Pancreas (tissue), 10 donors: ENCODE data around the gene MT1F. TPM values are rescaled to one million over a fixed set of nuclear protein-coding genes. Genes with fewer than 3 reads are reported as not detected.
A peak's percentile ranks its signal among the peaks of the same experiment; 100 is the strongest.

ENCODE experiments used
- ATAC-seq, 4 donors: fragments of 200-7000 bp; cut with Tn5 transposase; one replicate each; pipeline versions ENCODE4 v1.8.0 to v1.9.1; 2020; ENCODE audit warnings: mild to moderate bottlenecking in 4 of 4, moderate library complexity in 4 of 4
- DNase-seq, 6 donors: peaks; one replicate each; pipeline ENCODE4 v3.0.0-alpha.2; 2020
- FAIRE-seq: peaks from 2 replicates; lab custom pipeline; 2012; peaks lifted over from hg19 to GRCh38; lab: Jason Lieb, UNC
- H3K27ac ChIP-seq, 4 donors: fragments of 200-600 bp; sonication (generic); 1 replicate in 3 of 4; 2 replicates in 1 of 4; pipeline versions ENCODE4 v1.5.0 to v1.8.0; 2020
- H3K27me3 ChIP-seq, 4 donors: fragments of 200-600 bp; one replicate each; pipeline ENCODE4 v1.8.0; 2021
- H3K36me3 ChIP-seq, 3 donors: fragments of 200-600 bp; sonication (generic) in 1 of 3; one replicate each; pipeline versions ENCODE4 v1.5.0 to v1.8.0; 2020 to 2021
- H3K4me1 ChIP-seq, 3 donors: fragments of 200-600 bp; one replicate each; pipeline ENCODE4 v1.8.0; 2021
- H3K4me3 ChIP-seq, 4 donors: fragments of 200-600 bp; sonication (generic) in 2 of 4; one replicate each; pipeline versions ENCODE4 v1.5.0 to v1.8.0; 2020 to 2021
- H3K9me3 ChIP-seq, 4 donors: fragments of 200-600 bp; one replicate each; pipeline ENCODE4 v1.8.0; 2021
- CTCF ChIP-seq, 4 donors: fragments of 200-600 bp; sonication (generic) in 3 of 4; IDR thresholded peaks; one replicate each; pipeline versions ENCODE4 v1.5.0 to v1.8.0; 2021; ENCODE audit warnings: antibody characterized with exemption in 4 of 4
- WGBS, 2 donors: extraction: QIAGEN DNeasy Blood & Tissue Kit; methylation state at CpG; one replicate each; pipeline ENCODE4 v1.1.7; 2013; 5-methylcytosine and 5-hydroxymethylcytosine counted together
- intact Hi-C, 3 donors: fragments of 100-400 bp; cut with DNase I; formaldehyde crosslinking; loops; one replicate each; pipeline versions ENCODE4 v1.11.1 to v1.14.2; 2022
- polyA plus RNA-seq, 2 donors: library from polyadenylated mRNA; stranded (reverse); fragments of 200-250 nt; gene quantifications; one replicate each; pipeline ENCODE4 v1.2.3, GENCODE V29; 2013
- total RNA-seq, 6 donors: library from RNA; stranded (reverse); fragmentation: NEBNext Ultra II Directional in 4 of 6; extraction: Animal tissue kit (Norgen Biotek cat#: 25700) in 4 of 6; gene quantifications; one replicate each; pipeline versions ENCODE4 v1.2.1 to v1.2.4, GENCODE V29; 2021 to 2023
- donor health status: healthy with polysubstance abuse.
- donor health status: DM: no; HTN: no; CAD: no; lungs with moderate emphysema.
- donor health status: DM: no; HTN: no; CAD: no.
- donor health status: control.
- donor health status: control.
- donor health status: Bipolar disorder and iron deficiency.
- donor health status: DM: yes; HTN: yes; CAD: no.
- donor health status: DM: no; HTN: no; CAD: no.
- donor health status: DM: no; HTN: no; CAD: no.
- donor health status: DM: yes; HTN: yes; CAD: no.

MT1F gene
- total and polyA plus RNA-seq, 8 donors = 29.1 to 201 (median 48.3) TPM

DNA sequence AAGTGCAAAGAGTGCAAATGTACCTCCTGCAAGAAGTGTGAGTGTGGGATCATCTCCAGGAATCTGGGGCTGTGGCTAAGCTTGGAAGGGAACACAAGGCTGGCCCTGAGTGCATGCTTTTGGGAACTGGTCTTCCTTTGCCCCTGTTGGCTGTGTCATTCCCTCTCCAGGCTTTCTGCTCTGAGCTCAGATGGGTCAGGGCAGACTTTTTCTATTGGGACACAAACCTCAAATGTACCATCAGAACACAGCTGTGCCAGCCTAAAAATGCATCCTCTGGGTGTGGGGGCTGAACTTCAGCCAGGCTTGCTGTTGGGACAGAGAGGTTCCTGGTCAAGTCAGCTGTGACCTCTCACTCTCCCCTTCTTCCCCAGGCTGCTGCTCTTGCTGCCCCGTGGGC is 5.2 kb upstream of the MT1F start:
- ATAC-seq (no peak), FAIRE-seq (no peak), DNase-seq (no peak)
- H3K4me3 ChIP-seq = no peak overlapping the region
- no peak for TF ChIP-seq CTCF (IDR thresholded peaks at IDR 0.05)
- H3K4me1 ChIP-seq = no peaks in the 10 kb centered on the region
- H3K9me3 ChIP-seq = no peaks in the 10 kb centered on the region
- intact Hi-C loops = no loop called here
- no peak overlapping the region for H3K27ac ChIP-seq
- H3K36me3 ChIP-seq = no peaks in the 10 kb centered on the region
- 27 to 38% methylated on average over 1 of the region's 1 CpG for WGBS, 2 donors
- no peaks in the 10 kb centered on the region for H3K27me3 ChIP-seq

DNA sequence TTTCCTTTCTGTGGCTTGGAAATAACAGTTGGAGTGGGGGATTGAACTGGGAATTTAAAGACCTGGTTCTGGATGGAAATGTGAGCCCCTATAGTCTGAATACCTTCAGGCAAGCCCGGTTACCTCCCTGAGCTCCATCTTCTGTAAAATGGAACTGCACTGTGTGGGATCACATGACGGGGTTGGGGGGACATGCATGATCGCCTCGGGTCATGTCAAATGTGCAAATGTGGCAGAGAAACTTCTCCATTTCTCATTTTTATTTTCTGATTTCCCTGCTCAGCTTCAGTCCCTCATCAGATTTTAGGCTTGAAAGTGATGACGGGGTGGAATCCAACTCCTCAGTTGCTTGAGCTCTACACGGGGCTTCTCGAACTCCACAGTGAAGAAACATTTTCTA is 4.5 kb upstream of the MT1F start:
- 83 to 91% methylated on average over 7 of the region's 7 CpGs for WGBS, 2 donors
- intact Hi-C loops = no loop called here
- H3K27ac ChIP-seq = no peak overlapping the region
- H3K36me3 ChIP-seq = no peaks in the 10 kb centered on the region
- DNase-seq (no peak), ATAC-seq (no peak), FAIRE-seq (no peak)
- H3K27me3 ChIP-seq = no peaks in the 10 kb centered on the region
- H3K9me3 ChIP-seq = no peaks in the 10 kb centered on the region
- H3K4me3 ChIP-seq = no peak overlapping the region
- peaks cover 0 to under 1% (median 0%) of the 10 kb centered on the region in 3 donors for H3K4me1 ChIP-seq
- TF ChIP-seq CTCF (IDR thresholded peaks at IDR 0.05) = no peak

- peaks cover 4 to 12% (median 6%) of the 10 kb centered on the region in 3 donors for H3K4me1 ChIP-seq
- peak overlapping the region; percentile 48 to 83 (median 64) for H3K4me3 ChIP-seq
- H3K27me3 ChIP-seq = no peaks in the 10 kb centered on the region
- intact Hi-C loops = no loop called here
- TF ChIP-seq CTCF (IDR thresholded peaks at IDR 0.05) = no peak
- no peak for FAIRE-seq
- H3K27ac ChIP-seq = peak overlapping the region; percentile 79 to 90 (median 84)
- peak in 3 of 6 donors; percentile 66 to 69 (median 68) for DNase-seq
- no peaks in the 10 kb centered on the region for H3K36me3 ChIP-seq
- ATAC-seq = peak in 3 of 4 donors; percentile 10 to 24 (median 16)
- H3K9me3 ChIP-seq = no peaks in the 10 kb centered on the region
- 2 to 6% methylated on average over 10 of the region's 10 CpGs for WGBS, 2 donors
Observed at GRCh38 chr16:56658327-56658875, 642 bp downstream of the MT1F start.

DNA sequence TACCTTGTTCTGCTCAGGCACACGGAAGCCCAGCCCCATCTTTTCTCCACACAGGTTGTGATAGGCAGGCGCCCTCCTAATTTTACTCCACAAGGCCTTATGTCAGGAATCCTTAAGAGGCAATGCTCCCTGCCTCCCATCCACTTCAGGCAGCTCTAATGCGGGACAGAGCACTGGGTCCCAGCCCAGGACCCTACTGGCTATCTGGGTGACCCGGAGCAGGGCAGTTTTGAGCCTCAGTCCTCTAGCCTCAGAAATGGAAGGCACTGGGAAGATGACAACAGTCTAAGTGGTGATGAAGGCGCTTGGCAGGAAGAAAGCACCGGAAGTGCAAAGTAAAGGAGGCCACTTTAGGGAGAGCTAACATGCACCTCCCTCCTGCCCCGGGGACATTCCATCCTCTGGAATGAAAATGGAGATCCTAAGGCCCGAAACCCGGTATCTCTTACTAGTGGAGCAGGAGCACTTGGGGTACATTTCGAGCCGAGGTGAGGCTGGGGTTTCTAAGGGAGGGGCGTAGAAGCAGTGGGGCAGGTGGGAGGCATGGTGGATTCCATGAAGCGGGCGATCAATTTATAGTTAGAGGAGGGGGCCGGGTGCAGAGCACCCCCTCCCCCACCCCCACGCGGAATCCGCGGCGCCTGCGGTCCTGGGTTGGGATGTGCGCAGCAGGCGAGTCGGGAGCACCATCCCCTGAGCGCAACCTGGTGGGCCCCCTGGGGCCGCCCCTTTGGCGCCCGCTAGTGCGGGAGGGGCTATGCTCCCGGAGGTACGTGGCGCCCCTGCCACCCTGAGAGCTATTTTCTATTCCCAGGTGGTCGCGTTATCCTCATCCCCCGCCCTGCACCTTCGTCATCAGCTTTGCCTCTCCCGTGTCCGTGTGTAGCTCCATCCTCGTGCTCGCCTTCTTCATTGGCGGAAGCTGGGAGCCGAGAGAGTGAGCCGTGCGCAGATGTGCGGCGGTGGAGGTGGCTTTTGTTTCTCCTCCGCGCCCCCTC is 4.9 kb downstream of the MT1F start:
- WGBS, 2 donors = 61 to 62% methylated on average over 47 to 48 of the region's 48 CpGs
- Histone ChIP-seq H3K4me3 (no peak overlapping the region), H3K36me3 (no peaks in the 10 kb centered on the region), H3K27ac (no peak overlapping the region), H3K4me1 (peaks cover 4 to 14% (median 6%) of the 10 kb centered on the region in 3 donors), H3K27me3 (no peaks in the 10 kb centered on the region), H3K9me3 (no peaks in the 10 kb centered on the region)
- DNase-seq (no peak), ATAC-seq (no peak), FAIRE-seq (no peak)
- TF ChIP-seq CTCF (IDR thresholded peaks at IDR 0.05) = no peak
- intact Hi-C loops = no loop called here
